ENCODE data around the gene RAVER1. TPM values are rescaled to one million over a fixed set of nuclear protein-coding genes. Genes with fewer than 3 reads are reported as not detected.

Gene RAVER1
- total and polyA plus RNA-seq, 10 of the 15 experiments (the other 5 are each of a cell fraction or from before 2014, with no cell fraction given) = 0.03 to 87.0 (median 12.1) TPM

GRCh38 chr19:10380313-10381102 is 47.2 kb upstream of the RAVER1 start, which contains the start of gene TYK2 (continued):
- peak; percentile 97 for TF ChIP-seq CREB1 (IDR thresholded peaks at IDR 0.05; ENCODE audit: low read depth)
- TF ChIP-seq CREM (IDR thresholded peaks at IDR 0.05; ENCODE audit: low read depth) = peak; percentile 97
- TF ChIP-seq MEF2A (IDR thresholded peaks at IDR 0.05; ENCODE audit: insufficient read depth, low read depth, low read length) = no peak
- TF ChIP-seq MXI1 (IDR thresholded peaks at IDR 0.05; ENCODE audit: low read depth, low read length) = peak; percentile 82; the same call in 1 of the 2 replicates
- TF ChIP-seq NFYA (IDR thresholded peaks at IDR 0.05; ENCODE audit: borderline replicate concordance, low read depth, low read length) = peak; percentile 79
- TF ChIP-seq YBX1 (IDR thresholded peaks at IDR 0.05) = no peak
- TF ChIP-seq TAF1 (IDR thresholded peaks at IDR 0.05; ENCODE audit: borderline replicate concordance, low read depth, low read length) = peak; percentile 64; the same call in 1 of the 2 replicates
- TF ChIP-seq ZBTB40 (IDR thresholded peaks at IDR 0.05; ENCODE audit: borderline replicate concordance) = no peak; the same call in 1 of the 2 replicates
- no peak for TF ChIP-seq REST (IDR thresholded peaks at IDR 0.05; ENCODE audit: low read depth, low read length)
- TF ChIP-seq HCFC1 (IDR thresholded peaks at IDR 0.05; ENCODE audit: low read length) = no peak
- 0 out of 2 replicates have a peak, but pooled peaks have one; percentile 19 for TF ChIP-seq GABPA (IDR thresholded peaks at IDR 0.05; ENCODE audit: low read depth)
- no peak for TF ChIP-seq JUNB (IDR thresholded peaks at IDR 0.05)
- no peak for TF ChIP-seq EZH2 (IDR thresholded peaks at IDR 0.05; ENCODE audit: borderline replicate concordance, control insufficient read depth, low read depth, low read length)
- TF ChIP-seq STAT1 (conservative IDR thresholded peaks at IDR 0.05) = no peak
- 0 out of 2 replicates have a peak, but pooled peaks have one; percentile 33 for TF ChIP-seq NR2C1 (IDR thresholded peaks at IDR 0.05)
- TF ChIP-seq WRNIP1 (IDR thresholded peaks at IDR 0.05; ENCODE audit: borderline replicate concordance, low read depth, low read length) = 0 out of 2 replicates have a peak, but pooled peaks have one; percentile 55
- TF ChIP-seq CBFB (IDR thresholded peaks at IDR 0.05; ENCODE audit: low read depth) = peak; percentile 37; the same call in 1 of the 2 replicates
- TF ChIP-seq MYC (IDR thresholded peaks at IDR 0.05; ENCODE audit: insufficient read depth, insufficient read length, insufficient replicate concordance, low read length, severe bottlenecking) = peak; percentile 34
- TF ChIP-seq IRF5 (IDR thresholded peaks at IDR 0.05; ENCODE audit: borderline replicate concordance) = no peak
- TF ChIP-seq CBX3 (IDR thresholded peaks at IDR 0.05; ENCODE audit: borderline replicate concordance, low read depth) = no peak
- no peak for TF ChIP-seq NRF1 (conservative IDR thresholded peaks at IDR 0.05; ENCODE audit: low read depth, low read length)

Measured in GM12878 (cell line).